GM18517 (cell line): ENCODE measurements around the gene ABCC10.
"Not testable (repeated sequence)": the region's sequence is repeated elsewhere in the genome, so short reads cannot be mapped to it uniquely, and the experiment has no call there.

Experiments
- ATAC-seq: cut with Tn5 transposase; IDR thresholded peaks from one replicate; pipeline ENCODE4 v1.9.1; 2021; ENCODE audit warnings: mild to moderate bottlenecking, moderate library complexity; ENCODE audit not compliant: unreplicated experiment

Gene ABCC10

GRCh38 chr6:43464337-43464736 is 37.0 kb downstream of the ABCC10 start:
- no peak for ATAC-seq

- ATAC-seq, result no peak
Measured at GRCh38 chr6:43465948-43466347, 38.6 kb downstream of the ABCC10 start.

GRCh38 chr6:43467265-43467664 is 39.9 kb downstream of the ABCC10 start:
- ATAC-seq, result not testable (repeated sequence)

GRCh38 chr6:43467752-43468151 is 40.4 kb downstream of the ABCC10 start:
- no peak for ATAC-seq

GRCh38 chr6:43468240-43468639 is 40.9 kb downstream of the ABCC10 start:
- no peak for ATAC-seq

- no peak for ATAC-seq
Measured at GRCh38 chr6:43468748-43469681, 41.7 kb downstream of the ABCC10 start.

GRCh38 chr6:43469947-43470346 is 42.6 kb downstream of the ABCC10 start:
- ATAC-seq, result no peak

GRCh38 chr6:43471399-43471798 is 44.1 kb downstream of the ABCC10 start:
- no peak for ATAC-seq

GRCh38 chr6:43472515-43472914 is 45.2 kb downstream of the ABCC10 start:
- no peak for ATAC-seq

- no peak for ATAC-seq
Measured at GRCh38 chr6:43475516-43475915, 48.2 kb downstream of the ABCC10 start.

GRCh38 chr6:43476746-43477145 is 49.4 kb downstream of the ABCC10 start:
- ATAC-seq, result no peak

- ATAC-seq, result no peak
Measured at GRCh38 chr6:43477235-43478007, 50.1 kb downstream of the ABCC10 start, which contains the start of gene TJAP1. TJAP1 (plus strand) TSS chr6:43477570; CDS start chr6:43499002, 21,432 bp downstream.

GRCh38 chr6:43478008-43478372 is 50.6 kb downstream of the ABCC10 start:
- no peak for ATAC-seq

- ATAC-seq, result no peak
Measured at GRCh38 chr6:43481075-43481474, 53.7 kb downstream of the ABCC10 start.

GRCh38 chr6:43481591-43482236 is 54.4 kb downstream of the ABCC10 start:
- no peak for ATAC-seq

GRCh38 chr6:43488667-43489276 is 61.4 kb downstream of the ABCC10 start:
- no peak for ATAC-seq

- ATAC-seq, result no peak
Measured at GRCh38 chr6:43489277-43490072, 62.1 kb downstream of the ABCC10 start.

GRCh38 chr6:43490523-43490939 is 63.2 kb downstream of the ABCC10 start:
- no peak for ATAC-seq

GRCh38 chr6:43491750-43492661 is 64.7 kb downstream of the ABCC10 start:
- no peak for ATAC-seq
